HEK293T (cell line): Measurements from ENCODE around the gene SYT5.
A peak's percentile ranks its signal among the peaks of the same experiment; 100 is the strongest.

Experiments used
- BHLHE40 ChIP-seq: fragments of 450-650 bp; IDR thresholded peaks from 2 replicates; pipeline ENCODE4 v1.6.1; 2016; ENCODE audit warnings: mild to moderate bottlenecking, moderate library complexity, borderline replicate concordance
- CTBP1 ChIP-seq: fragments of 450-650 bp; IDR thresholded peaks from 2 replicates; pipeline ENCODE4 v1.6.1; 2016; ENCODE audit warnings: borderline replicate concordance
- ELF4 ChIP-seq: fragments of 450-650 bp; IDR thresholded peaks from 2 replicates; pipeline ENCODE4 v1.6.1; 2017; ENCODE audit warnings: antibody characterized with exemption
- FOXA1 ChIP-seq: fragments of 450-650 bp; IDR thresholded peaks from 2 replicates; pipeline ENCODE4 v1.6.1; 2016; ENCODE audit warnings: mild to moderate bottlenecking
- FOXM1 ChIP-seq: fragments of 450-650 bp; IDR thresholded peaks from 2 replicates; pipeline ENCODE4 v1.6.1; 2017; ENCODE audit warnings: mild to moderate bottlenecking, borderline replicate concordance
- LEF1 ChIP-seq: fragments of 450-650 bp; IDR thresholded peaks from 2 replicates; pipeline ENCODE4 v1.6.1; 2017; ENCODE audit warnings: mild to moderate bottlenecking, borderline replicate concordance
- NFRKB ChIP-seq: fragments of 450-650 bp; IDR thresholded peaks from 2 replicates; pipeline ENCODE4 v1.6.1; 2016; ENCODE audit warnings: mild to moderate bottlenecking, moderate library complexity
- SP1 ChIP-seq: fragments of 450-650 bp; IDR thresholded peaks from 2 replicates; pipeline ENCODE4 v1.6.1; 2017
- TARDBP ChIP-seq: fragments of 450-650 bp; IDR thresholded peaks from 2 replicates; pipeline ENCODE4 v1.6.1; 2016
- TF ChIP-seq, protein P1 (sequence below): fragments of 450-650 bp; IDR thresholded peaks from 2 replicates; pipeline ENCODE4 v1.6.1; 2016

DNA sequence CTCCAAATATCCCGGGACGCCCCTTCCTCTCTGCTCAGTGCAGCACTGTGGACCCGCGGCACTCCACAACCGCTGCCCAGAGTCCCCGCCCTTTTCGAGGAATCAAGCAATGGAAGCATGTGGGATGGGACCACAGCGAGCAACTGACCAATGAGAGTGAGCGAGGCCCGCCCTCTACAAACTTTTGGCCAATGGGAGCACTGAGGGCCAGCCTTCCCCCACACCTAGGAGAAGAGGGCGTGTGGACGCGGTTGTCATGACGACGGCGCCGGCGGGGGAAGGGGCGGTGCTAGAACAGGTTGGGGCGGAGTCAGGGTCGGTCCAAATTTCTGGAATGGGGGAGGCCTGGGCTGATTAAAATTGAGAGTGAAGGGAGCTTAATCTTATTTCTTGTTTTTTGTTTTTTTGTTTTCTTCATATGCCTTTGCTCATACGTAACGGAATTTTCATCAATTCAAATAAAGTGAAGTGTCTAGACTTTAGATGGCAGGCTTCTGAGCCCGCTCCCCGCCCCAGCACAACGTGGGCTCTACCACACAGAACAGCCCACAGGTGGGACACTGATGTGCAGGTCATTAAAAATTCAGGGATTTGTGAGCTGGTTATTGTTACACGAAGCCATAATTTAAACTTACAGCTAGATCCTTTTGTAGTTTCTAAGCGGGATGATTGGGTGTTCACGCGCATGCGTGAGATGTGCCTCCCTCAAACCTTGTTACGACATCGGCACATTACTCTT is 13.4 kb downstream of the SYT5 start, which contains the start of gene DNAAF3:
- TF ChIP-seq BHLHE40 (peak; percentile 89), SP1 (peak; percentile 65; the same call in 1 of the 2 replicates), CTBP1 (no peak), NFRKB (no peak), TARDBP (no peak), FOXA1 (no peak), LEF1 (no peak), ELF4 (no peak), FOXM1 (no peak)
- TF ChIP-seq, protein P1, sequence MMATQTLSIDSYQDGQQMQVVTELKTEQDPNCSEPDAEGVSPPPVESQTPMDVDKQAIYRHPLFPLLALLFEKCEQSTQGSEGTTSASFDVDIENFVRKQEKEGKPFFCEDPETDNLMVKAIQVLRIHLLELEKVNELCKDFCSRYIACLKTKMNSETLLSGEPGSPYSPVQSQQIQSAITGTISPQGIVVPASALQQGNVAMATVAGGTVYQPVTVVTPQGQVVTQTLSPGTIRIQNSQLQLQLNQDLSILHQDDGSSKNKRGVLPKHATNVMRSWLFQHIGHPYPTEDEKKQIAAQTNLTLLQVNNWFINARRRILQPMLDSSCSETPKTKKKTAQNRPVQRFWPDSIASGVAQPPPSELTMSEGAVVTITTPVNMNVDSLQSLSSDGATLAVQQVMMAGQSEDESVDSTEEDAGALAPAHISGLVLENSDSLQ: peak; percentile 77
